Naive thymus-derived CD4-positive, alpha-beta T cell (primary cell): Measurements from ENCODE around the gene TC2N. TPM values are rescaled to one million over a fixed set of nuclear protein-coding genes. Genes with fewer than 3 reads are reported as not detected.
"Not testable (repeated sequence)": the region's sequence is repeated elsewhere in the genome, so short reads cannot be mapped to it uniquely, and the experiment has no call there.

Experiments
- ATAC-seq: fragments of 150-1000 bp; cut with Tn5 transposase; 2 replicates; pipeline ENCODE4 v1.10.0; 2021; ENCODE audit warnings: mild to moderate bottlenecking, moderate library complexity
- CTCF ChIA-PET: fragments of 350-600 bp; sonication (Branson Sonifier 250); formaldehyde crosslinking; loops from one replicate; lab custom pipeline; 2021; ENCODE audit warnings: antibody characterized with exemption; lab: Charles Lee
- POLR2A ChIA-PET: fragments of 350-600 bp; sonication (Branson Sonifier 250); formaldehyde crosslinking; loops from one replicate; lab custom pipeline; 2021; ENCODE audit warnings: antibody characterized with exemption, inconsistent platforms; lab: Charles Lee
- DNase-seq, 9 donors: peaks; one replicate each; pipeline versions ENCODE4 v3.0.0 to v3.0.0-alpha.2; 2020 to 2022; ENCODE audit warnings: mixed read lengths in 1 of 9
- H3K27ac ChIP-seq: one replicate; pipeline ENCODE4 v1.7.0; 2013; ENCODE audit warnings: mild to moderate bottlenecking, low read depth, low read length, moderate library complexity
- H3K27me3 ChIP-seq, 2 donors: one replicate each; pipeline ENCODE4 v1.7.0; 2013; ENCODE audit warnings: low read length in 2 of 2, mild to moderate bottlenecking in 2 of 2, moderate library complexity in 2 of 2; ENCODE audit not compliant: control insufficient read depth in 2 of 2, insufficient read depth in 2 of 2
- H3K36me3 ChIP-seq, 3 experiments: 1 replicate in 2 of 3; 2 replicates in 1 of 3; pipeline ENCODE4 v1.7.0; 2013; ENCODE audit warnings: low read length in 3 of 3, mild to moderate bottlenecking in 3 of 3, moderate library complexity in 1 of 3; ENCODE audit not compliant: insufficient read depth in 3 of 3, control insufficient read depth in 2 of 3
- H3K4me1 ChIP-seq, 2 donors: one replicate each; pipeline ENCODE4 v1.7.0; 2013; ENCODE audit warnings: low read length in 2 of 2, mild to moderate bottlenecking in 2 of 2, moderate library complexity in 1 of 2; ENCODE audit not compliant: control insufficient read depth in 2 of 2, insufficient read depth in 2 of 2
- H3K4me3 ChIP-seq: 2 replicates; pipeline ENCODE4 v1.7.0; 2013; ENCODE audit warnings: mild to moderate bottlenecking, low read length
- H3K9me3 ChIP-seq, 3 experiments: 1 replicate in 2 of 3; 2 replicates in 1 of 3; pipeline ENCODE4 v1.7.0; 2013; ENCODE audit warnings: low read length in 3 of 3; ENCODE audit not compliant: control insufficient read depth in 2 of 3
- H3K27ac Mint-ChIP-seq, 9 donors: one replicate each; pipeline ENCODE4 v1.8.0; 2020 to 2022; ENCODE audit warnings: mixed read lengths in 9 of 9, mild to moderate bottlenecking in 8 of 9, moderate library complexity in 5 of 9, inconsistent platforms in 2 of 9
- H3K27me3 Mint-ChIP-seq, 5 donors: one replicate each; pipeline ENCODE4 v1.8.0; 2021 to 2022; ENCODE audit warnings: mixed read lengths in 5 of 5, mild to moderate bottlenecking in 1 of 5
- H3K36me3 Mint-ChIP-seq, 5 donors: one replicate each; pipeline ENCODE4 v1.8.0; 2020 to 2022; ENCODE audit warnings: mixed read lengths in 5 of 5, mild to moderate bottlenecking in 3 of 5, inconsistent platforms in 1 of 5
- H3K4me1 Mint-ChIP-seq, 7 donors: one replicate each; pipeline ENCODE4 v1.8.0; 2020 to 2022; ENCODE audit warnings: mixed read lengths in 7 of 7, mild to moderate bottlenecking in 3 of 7, inconsistent platforms in 1 of 7
- H3K4me3 Mint-ChIP-seq, 10 donors: one replicate each; pipeline ENCODE4 v1.8.0; 2020 to 2022; ENCODE audit warnings: mild to moderate bottlenecking in 10 of 10, mixed read lengths in 10 of 10, moderate library complexity in 6 of 10, inconsistent platforms in 2 of 10
- H3K9me3 Mint-ChIP-seq, 11 donors: one replicate each; pipeline ENCODE4 v1.8.0; 2020 to 2022; ENCODE audit warnings: mixed read lengths in 11 of 11, mild to moderate bottlenecking in 4 of 11, inconsistent platforms in 1 of 11, moderate library complexity in 1 of 11
- intact Hi-C, 2 donors: fragments of 100-400 bp; cut with micrococcal nuclease; formaldehyde crosslinking; loops; one replicate each; pipeline ENCODE4 v1.15.1; 2023
- polyA plus RNA-seq, 2 donors: library from polyadenylated mRNA; unstranded; fragments of 300-500 nt; fragmentation: Illumina TruSeq; gene quantifications; one replicate each; pipeline ENCODE4 v1.2.3, GENCODE V29; 2021
- total RNA-seq, 6 experiments: library from RNA in 5 of 6; stranded (reverse) in 5 of 6; gene quantifications; 1 replicate in 5 of 6; 2 replicates in 1 of 6; pipeline ENCODE4 v1.2.3 and lab custom pipeline; 2021 to 2026

Gene TC2N
- total and polyA plus RNA-seq, 7 experiments from 2014 or later = 158 to 301 (median 193) TPM

DNA sequence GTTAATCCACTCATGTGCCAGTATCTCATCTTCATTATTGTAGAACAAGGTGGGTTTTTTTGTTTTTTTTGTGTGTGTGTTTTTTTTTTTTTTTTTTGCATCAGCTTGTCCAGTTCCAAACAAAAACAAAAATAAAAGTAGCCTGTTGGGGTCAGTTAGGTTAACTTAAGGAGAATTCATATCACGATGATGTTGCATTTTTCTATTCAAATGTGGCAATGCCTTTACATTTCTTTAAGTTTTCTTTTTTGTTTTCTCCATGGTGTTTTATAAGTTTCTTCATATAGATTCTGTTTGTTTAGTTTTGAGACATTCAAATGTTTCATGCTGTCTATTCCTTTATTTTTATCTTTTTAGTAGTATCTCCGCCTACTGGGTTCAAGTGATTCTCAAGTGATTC is 119.3 kb downstream of the TC2N start:
- intact Hi-C loops = no loop called here
- H3K27ac ChIP-seq = no peak overlapping the region
- H3K36me3 ChIP-seq = no peaks in the 10 kb centered on the region
- peaks cover 0 to 2% (median 0%) of the 10 kb centered on the region in 11 donors for H3K9me3 Mint-ChIP-seq
- peaks cover 0 to 10% (median 5%) of the 10 kb centered on the region in 5 donors for H3K36me3 Mint-ChIP-seq
- ChIA-PET POLR2A (no interaction called here), CTCF (no interaction called here)
- peaks cover 0 to 9% (median 0%) of the 10 kb centered on the region in 7 donors for H3K4me1 Mint-ChIP-seq
- no peaks in the 10 kb centered on the region for H3K4me1 ChIP-seq
- no peaks in the 10 kb centered on the region for H3K27me3 ChIP-seq
- no peak overlapping the region for H3K27ac Mint-ChIP-seq
- DNase-seq (no peak), ATAC-seq (no peak)
- no peak overlapping the region for H3K4me3 Mint-ChIP-seq
- H3K9me3 ChIP-seq = no peaks in the 10 kb centered on the region
- no peak overlapping the region for H3K4me3 ChIP-seq
- no peaks in the 10 kb centered on the region for H3K27me3 Mint-ChIP-seq

DNA sequence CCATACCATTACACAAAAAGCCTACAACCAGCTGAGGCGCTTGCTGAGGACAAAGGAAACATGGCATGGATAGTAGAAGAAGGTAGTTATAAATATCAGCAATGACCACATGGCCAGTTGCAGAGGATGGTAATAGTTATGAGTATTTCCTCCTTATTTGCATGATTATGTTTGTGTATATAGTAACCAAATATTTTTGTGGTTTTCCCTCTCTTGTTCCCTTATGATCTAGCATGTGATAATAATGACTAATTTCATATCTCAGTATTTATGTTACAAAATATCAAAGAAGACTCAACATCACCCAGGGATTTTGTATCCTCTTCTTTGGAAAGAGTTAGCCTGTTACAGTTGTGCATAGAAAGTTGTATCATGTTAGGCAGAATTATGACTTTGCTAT is 122.0 kb downstream of the TC2N start:
- POLR2A ChIA-PET = no interaction called here
- CTCF ChIA-PET = no interaction called here
- Mint-ChIP-seq H3K9me3 (peaks cover 0 to 3% (median 0%) of the 10 kb centered on the region in 11 donors), H3K27me3 (no peaks in the 10 kb centered on the region), H3K4me1 (peaks cover 0 to 4% (median 0%) of the 10 kb centered on the region in 7 donors), H3K36me3 (peaks cover 0 to 6% (median 4%) of the 10 kb centered on the region in 5 donors), H3K27ac (no peak overlapping the region), H3K4me3 (no peak overlapping the region)
- no peak overlapping the region for H3K4me3 ChIP-seq
- no peaks in the 10 kb centered on the region for H3K4me1 ChIP-seq
- DNase-seq (no peak), ATAC-seq (no peak)
- intact Hi-C loops = no loop called here
- no peak overlapping the region for H3K27ac ChIP-seq
- H3K36me3 ChIP-seq = no peaks in the 10 kb centered on the region
- H3K27me3 ChIP-seq = no peaks in the 10 kb centered on the region
- no peaks in the 10 kb centered on the region for H3K9me3 ChIP-seq

DNA sequence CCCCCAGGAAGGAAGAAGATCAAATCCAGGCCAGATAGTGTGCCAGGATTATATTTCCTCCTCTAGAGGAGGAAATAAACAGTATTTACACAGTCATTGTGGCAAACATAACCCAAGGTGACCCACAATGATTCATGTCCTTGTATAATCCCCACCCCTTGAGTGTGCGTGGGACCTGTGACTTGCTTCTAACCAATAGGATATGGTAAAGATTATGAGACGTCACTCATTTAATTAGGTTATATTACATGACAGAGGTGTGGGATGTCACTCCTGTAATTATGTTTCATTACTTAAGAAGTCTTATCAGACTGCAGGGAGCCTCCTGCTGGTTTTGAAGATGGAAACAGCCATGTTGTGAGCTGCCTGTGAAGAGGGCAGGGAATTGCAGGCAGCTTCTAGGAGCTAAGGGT is 123.3 kb downstream of the TC2N start:
- peak; percentile 40 for ATAC-seq
- Mint-ChIP-seq H3K27me3 (peaks cover 0 to 5% (median 0%) of the 10 kb centered on the region in 5 donors), H3K9me3 (peaks cover 0 to 6% (median 0%) of the 10 kb centered on the region in 11 donors), H3K4me1 (peaks cover 0 to 4% (median 0%) of the 10 kb centered on the region in 7 donors), H3K27ac (no peak overlapping the region), H3K4me3 (no peak overlapping the region), H3K36me3 (peaks cover 0 to 8% (median 7%) of the 10 kb centered on the region in 5 donors)
- no peaks in the 10 kb centered on the region for H3K4me1 ChIP-seq
- H3K27me3 ChIP-seq = no peaks in the 10 kb centered on the region
- ChIA-PET CTCF (no interaction called here), POLR2A (no interaction called here)
- H3K36me3 ChIP-seq = no peaks in the 10 kb centered on the region
- H3K9me3 ChIP-seq = no peaks in the 10 kb centered on the region
- intact Hi-C loops = no loop called here
- H3K4me3 ChIP-seq = no peak overlapping the region
- no peak for DNase-seq
- no peak overlapping the region for H3K27ac ChIP-seq

DNA sequence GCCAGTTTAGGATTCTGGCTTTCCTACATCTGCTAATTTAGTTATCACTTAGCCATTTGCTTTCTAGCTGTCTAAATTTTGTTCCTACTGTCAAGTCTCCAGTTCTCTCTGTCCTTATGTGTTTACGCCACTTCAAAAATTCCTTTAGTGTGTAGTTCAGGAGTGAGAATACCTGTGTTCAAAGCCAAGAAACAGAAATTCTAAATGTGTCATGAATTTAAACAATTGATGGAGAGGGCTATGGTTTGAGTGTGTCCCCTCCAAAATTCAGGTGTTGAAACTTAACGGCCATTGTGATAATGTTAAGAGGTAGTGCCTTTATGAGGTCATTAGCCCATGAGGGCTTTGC is 124.1 kb downstream of the TC2N start:
- POLR2A ChIA-PET = interaction anchor here (1.0 kb wide), 1 partner anchor 44 kb away, joined by 3 read pairs; no protein-coding TSS in a partner anchor
- ATAC-seq = no peak
- Histone ChIP-seq H3K9me3 (no peaks in the 10 kb centered on the region), H3K4me3 (no peak overlapping the region), H3K27ac (no peak overlapping the region), H3K4me1 (no peaks in the 10 kb centered on the region), H3K36me3 (no peaks in the 10 kb centered on the region), H3K27me3 (no peaks in the 10 kb centered on the region)
- H3K36me3 Mint-ChIP-seq = peaks cover 0 to 8% (median 3%) of the 10 kb centered on the region in 5 donors
- CTCF ChIA-PET = no interaction called here
- peaks cover 0 to 6% (median 0%) of the 10 kb centered on the region in 11 donors for H3K9me3 Mint-ChIP-seq
- intact Hi-C loops = no loop called here
- H3K4me3 Mint-ChIP-seq = no peak overlapping the region
- H3K27ac Mint-ChIP-seq = peak overlapping the region in 1 of 9 donors; percentile 25
- peaks cover 0 to 5% (median 0%) of the 10 kb centered on the region in 5 donors for H3K27me3 Mint-ChIP-seq
- no peak for DNase-seq
- H3K4me1 Mint-ChIP-seq = no peaks in the 10 kb centered on the region

DNA sequence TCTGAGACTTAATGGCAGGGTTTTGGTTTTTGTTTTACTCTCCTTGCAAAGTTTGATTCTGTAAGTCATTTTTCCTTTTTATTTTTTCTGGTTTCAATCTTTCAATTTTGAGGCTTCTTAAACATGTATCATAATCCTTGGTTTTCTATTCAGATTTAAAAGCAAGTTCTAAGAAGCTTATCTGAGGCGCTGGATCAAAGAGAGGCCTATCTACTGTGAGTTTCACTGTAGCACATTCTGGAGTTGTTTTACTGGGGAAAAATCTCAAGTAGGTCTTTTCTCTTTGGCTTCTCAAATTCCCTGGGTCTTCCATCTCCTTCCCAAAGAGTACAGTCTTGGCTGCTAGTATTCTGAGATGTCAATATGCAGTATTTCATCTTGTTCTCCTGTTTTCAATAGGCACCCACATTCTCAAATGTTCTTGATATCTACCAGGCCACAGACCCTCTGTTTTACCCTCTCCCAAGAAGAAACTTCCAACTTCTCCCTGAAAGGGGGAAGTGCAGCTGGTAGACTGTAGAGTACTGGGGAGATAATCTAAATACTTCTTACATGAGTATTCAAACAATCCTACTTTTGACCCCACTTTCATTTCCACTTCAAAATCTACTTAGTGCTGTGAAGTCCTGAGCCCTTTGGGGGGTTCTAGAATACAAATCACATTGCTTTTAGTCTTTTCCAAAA is 124.6 kb downstream of the TC2N start:
- peaks cover 0 to 6% (median 0%) of the 10 kb centered on the region in 11 donors for H3K9me3 Mint-ChIP-seq
- Histone ChIP-seq H3K9me3 (no peaks in the 10 kb centered on the region), H3K27ac (no peak overlapping the region), H3K36me3 (no peaks in the 10 kb centered on the region), H3K4me1 (no peaks in the 10 kb centered on the region), H3K4me3 (no peak overlapping the region), H3K27me3 (no peaks in the 10 kb centered on the region)
- DNase-seq (no peak), ATAC-seq (no peak)
- peaks cover 0 to 8% (median 4%) of the 10 kb centered on the region in 5 donors for H3K36me3 Mint-ChIP-seq
- H3K4me1 Mint-ChIP-seq = no peaks in the 10 kb centered on the region
- POLR2A ChIA-PET = interaction anchor here (0.6 to 1.0 kb wide), 2 partner anchors 44 to 133 kb away, joined by 3 read pairs; no protein-coding TSS in a partner anchor
- no peak overlapping the region for H3K27ac Mint-ChIP-seq
- CTCF ChIA-PET = no interaction called here
- intact Hi-C loops = no loop called here
- peaks cover 0 to 5% (median 2%) of the 10 kb centered on the region in 5 donors for H3K27me3 Mint-ChIP-seq
- no peak overlapping the region for H3K4me3 Mint-ChIP-seq

DNA sequence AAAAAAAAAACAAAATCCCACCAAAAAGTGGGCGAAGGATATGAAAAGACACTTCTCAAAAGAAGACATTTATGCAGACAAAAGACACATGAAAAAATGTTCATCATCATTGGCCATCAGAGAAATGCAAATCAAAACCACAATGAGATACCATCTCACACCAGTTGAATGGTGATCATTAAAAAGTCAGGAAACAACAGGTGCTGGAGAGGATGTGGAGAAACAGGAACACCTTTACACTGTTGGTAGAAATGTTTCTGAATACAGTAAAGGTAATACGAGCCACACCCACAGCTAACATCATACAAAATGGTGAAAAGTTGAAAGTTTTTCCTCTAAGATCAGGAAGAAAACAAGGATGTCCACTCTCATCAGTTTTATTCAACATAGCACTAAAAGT is 127.5 kb downstream of the TC2N start:
- H3K27ac ChIP-seq, H3K9me3 ChIP-seq, H3K27me3 Mint-ChIP-seq, ATAC-seq, H3K36me3 ChIP-seq, intact Hi-C loops, H3K4me1 ChIP-seq, H3K27ac Mint-ChIP-seq, CTCF ChIA-PET, H3K27me3 ChIP-seq, H3K4me3 ChIP-seq, POLR2A ChIA-PET, H3K4me3 Mint-ChIP-seq, DNase-seq, H3K9me3 Mint-ChIP-seq, H3K4me1 Mint-ChIP-seq: not testable (repeated sequence)
- peaks cover 0 to 18% (median 10%) of the 10 kb centered on the region in 5 donors for H3K36me3 Mint-ChIP-seq

DNA sequence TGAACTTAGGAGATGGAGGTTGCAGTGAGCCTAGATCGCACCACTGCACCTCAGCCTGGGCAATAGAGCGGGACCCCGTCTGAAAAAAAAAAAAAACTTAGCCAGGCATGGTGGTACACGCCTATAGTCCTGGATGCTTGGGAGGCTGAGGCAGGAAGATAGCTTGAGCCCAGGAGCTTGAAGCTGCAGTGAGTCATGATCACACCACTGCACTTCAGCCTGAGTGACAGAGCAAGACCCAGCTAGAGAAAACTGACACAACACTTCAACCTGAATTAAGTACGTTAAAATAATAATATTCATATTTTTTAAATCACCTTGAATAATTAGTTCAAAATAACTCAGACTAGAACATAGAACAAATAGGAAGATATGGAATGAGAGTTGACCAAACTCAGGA is 129.7 kb downstream of the TC2N start:
- Mint-ChIP-seq H3K4me1 (peaks cover 0 to 7% (median 0%) of the 10 kb centered on the region in 7 donors), H3K9me3 (peaks cover 0 to 7% (median 0%) of the 10 kb centered on the region in 11 donors), H3K27ac (no peak overlapping the region), H3K27me3 (peaks cover 0 to 8% (median 4%) of the 10 kb centered on the region in 5 donors), H3K4me3 (no peak overlapping the region), H3K36me3 (peaks cover 0 to 19% (median 14%) of the 10 kb centered on the region in 5 donors)
- Histone ChIP-seq H3K27ac (no peak overlapping the region), H3K4me1 (no peaks in the 10 kb centered on the region), H3K9me3 (no peaks in the 10 kb centered on the region), H3K4me3 (no peak overlapping the region), H3K27me3 (no peaks in the 10 kb centered on the region), H3K36me3 (no peaks in the 10 kb centered on the region)
- DNase-seq = no peak
- no peak for ATAC-seq
- intact Hi-C loops = no loop called here
- ChIA-PET CTCF (no interaction called here), POLR2A (no interaction called here)
